K562 (cell line): ENCODE data around the gene USP49.

Experiments used
- E2F4 ChIP-seq: sonication (generic); formaldehyde crosslinking; IDR thresholded peaks from 2 replicates; pipeline ENCODE4 v1.8.0; 2022; ENCODE audit warnings: mild to moderate bottlenecking, low read depth, missing genetic modification reagents
- MAX ChIP-seq: sonication (generic); formaldehyde crosslinking; IDR thresholded peaks from 2 replicates; pipeline ENCODE4 v1.9.0; 2022; ENCODE audit warnings: mild to moderate bottlenecking, missing genetic modification reagents
- ZNF57 ChIP-seq: fragments of 450-650 bp; formaldehyde crosslinking; IDR thresholded peaks from 2 replicates; pipeline ENCODE4 v1.4.0; 2020; ENCODE audit warnings: mild to moderate bottlenecking, moderate library complexity

GRCh38 chr6:41777551-41778285 lies 117.5 kb downstream of the USP49 start:
- TF ChIP-seq MAX (CRISPR knock-in tag) (no peak), ZNF57 (CRISPR knock-in tag) (no peak), E2F4 (CRISPR knock-in tag) (no peak)
